GM19043 (cell line): Measurements from ENCODE around the gene CFAP45.

Experiments used
- ATAC-seq: cut with Tn5 transposase; IDR thresholded peaks from one replicate; pipeline ENCODE4 v1.9.1; 2021; ENCODE audit warnings: low read depth; ENCODE audit not compliant: unreplicated experiment

CFAP45 gene

GRCh38 chr1:159900086-159900680, at the start of gene CFAP45:
Gene CFAP45, minus strand, starts transcription at chr1:159900165. Its CDS starts 67 bp downstream, at chr1:159900098.
- no peak for ATAC-seq

GRCh38 chr1:159949123-159949522, 49.2 kb upstream of the CFAP45 start:
- ATAC-seq = no peak

- no peak for ATAC-seq
Measured at GRCh38 chr1:159947942-159948341, 48.0 kb upstream of the CFAP45 start.

GRCh38 chr1:159946242-159947187, 46.5 kb upstream of the CFAP45 start:
- no peak for ATAC-seq

- ATAC-seq = peak; percentile 76
Measured at GRCh38 chr1:159945483-159946241, 45.7 kb upstream of the CFAP45 start, which contains the start of gene IGSF9. Gene IGSF9, minus strand, starts transcription at chr1:159945613. Its CDS starts 2,159 bp downstream, at chr1:159943454.

- ATAC-seq = no peak
Measured at GRCh38 chr1:159944623-159945455, 44.9 kb upstream of the CFAP45 start.

GRCh38 chr1:159943908-159944622, 44.1 kb upstream of the CFAP45 start:
- no peak for ATAC-seq

GRCh38 chr1:159943278-159943640, 43.3 kb upstream of the CFAP45 start:
- ATAC-seq = no peak

- ATAC-seq = no peak
Measured at GRCh38 chr1:159942632-159943277, 42.8 kb upstream of the CFAP45 start.

GRCh38 chr1:159941591-159942560, 41.9 kb upstream of the CFAP45 start:
- no peak for ATAC-seq

- no peak for ATAC-seq
Measured at GRCh38 chr1:159941141-159941540, 41.2 kb upstream of the CFAP45 start.

- ATAC-seq = no peak
Measured at GRCh38 chr1:159940006-159940620, 40.1 kb upstream of the CFAP45 start.

GRCh38 chr1:159939678-159940002, 39.7 kb upstream of the CFAP45 start:
- ATAC-seq = no peak

GRCh38 chr1:159938905-159939677, 39.1 kb upstream of the CFAP45 start:
- ATAC-seq = no peak

GRCh38 chr1:159938211-159938852, 38.4 kb upstream of the CFAP45 start:
- ATAC-seq = no peak

GRCh38 chr1:159937054-159937750, 37.2 kb upstream of the CFAP45 start:
- no peak for ATAC-seq
